Midbrain (tissue), 1 donor: Measurements from ENCODE around the gene LRPAP1.
"Not testable (repeated sequence)": the region's sequence is repeated elsewhere in the genome, so short reads cannot be mapped to it uniquely, and the experiment has no call there.

Experiments
- DNase-seq: peaks from one replicate; lab custom pipeline; 2025; lab: John Stamatoyannopoulos, UW

The LRPAP1 gene, protein sequence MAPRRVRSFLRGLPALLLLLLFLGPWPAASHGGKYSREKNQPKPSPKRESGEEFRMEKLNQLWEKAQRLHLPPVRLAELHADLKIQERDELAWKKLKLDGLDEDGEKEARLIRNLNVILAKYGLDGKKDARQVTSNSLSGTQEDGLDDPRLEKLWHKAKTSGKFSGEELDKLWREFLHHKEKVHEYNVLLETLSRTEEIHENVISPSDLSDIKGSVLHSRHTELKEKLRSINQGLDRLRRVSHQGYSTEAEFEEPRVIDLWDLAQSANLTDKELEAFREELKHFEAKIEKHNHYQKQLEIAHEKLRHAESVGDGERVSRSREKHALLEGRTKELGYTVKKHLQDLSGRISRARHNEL

DNA sequence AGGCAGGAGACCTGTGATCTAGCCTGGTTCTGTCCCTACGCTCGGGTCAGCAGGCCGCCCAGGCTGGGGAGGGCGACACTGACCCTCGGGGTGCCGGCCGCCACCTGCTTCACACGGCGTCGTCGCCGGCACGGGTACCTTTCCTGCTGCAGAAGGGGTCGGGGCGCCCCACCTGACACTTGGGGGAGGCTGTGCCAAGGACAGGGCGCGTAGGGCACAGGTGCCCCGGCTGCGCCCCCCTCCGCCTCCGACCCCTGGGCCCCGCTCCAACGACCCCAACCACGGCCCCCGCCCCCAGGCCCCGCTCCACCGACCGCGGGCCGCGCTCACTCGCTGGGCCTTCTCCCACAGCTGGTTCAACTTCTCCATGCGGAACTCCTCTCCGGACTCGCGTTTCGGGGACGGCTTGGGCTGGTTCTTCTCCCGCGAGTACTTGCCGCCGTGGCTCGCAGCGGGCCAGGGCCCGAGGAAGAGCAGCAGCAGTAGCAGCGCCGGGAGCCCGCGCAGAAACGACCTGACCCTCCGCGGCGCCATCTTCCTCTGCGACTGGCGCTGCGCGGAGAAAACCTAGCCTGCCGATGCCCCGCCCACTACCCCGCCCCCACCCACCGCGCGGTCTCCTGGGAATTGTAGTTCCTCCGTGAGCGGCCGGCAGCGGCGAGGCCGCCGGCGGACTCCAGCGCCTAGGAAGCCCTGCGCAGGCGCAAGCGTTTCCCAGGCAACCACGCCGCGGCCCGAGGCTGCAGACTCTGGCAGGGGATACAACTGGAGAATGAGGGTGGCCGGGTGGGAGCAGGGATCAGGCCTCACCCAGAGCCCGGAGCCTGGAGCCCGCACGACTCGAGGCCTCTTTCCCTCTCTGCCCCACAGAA lies at the start of gene LRPAP1:
Gene LRPAP1, minus strand, starts transcription at position 544 of the 872 bp plus-strand sequence. Its CDS starts 10 bp downstream, at position 534.
- peak; percentile 97 for DNase-seq

- not testable (repeated sequence) for DNase-seq
Observed at GRCh38 chr4:3581334-3582090, 49.3 kb upstream of the LRPAP1 start.

- not testable (repeated sequence) for DNase-seq
Observed at GRCh38 chr4:3580859-3581258, 48.6 kb upstream of the LRPAP1 start.

DNA sequence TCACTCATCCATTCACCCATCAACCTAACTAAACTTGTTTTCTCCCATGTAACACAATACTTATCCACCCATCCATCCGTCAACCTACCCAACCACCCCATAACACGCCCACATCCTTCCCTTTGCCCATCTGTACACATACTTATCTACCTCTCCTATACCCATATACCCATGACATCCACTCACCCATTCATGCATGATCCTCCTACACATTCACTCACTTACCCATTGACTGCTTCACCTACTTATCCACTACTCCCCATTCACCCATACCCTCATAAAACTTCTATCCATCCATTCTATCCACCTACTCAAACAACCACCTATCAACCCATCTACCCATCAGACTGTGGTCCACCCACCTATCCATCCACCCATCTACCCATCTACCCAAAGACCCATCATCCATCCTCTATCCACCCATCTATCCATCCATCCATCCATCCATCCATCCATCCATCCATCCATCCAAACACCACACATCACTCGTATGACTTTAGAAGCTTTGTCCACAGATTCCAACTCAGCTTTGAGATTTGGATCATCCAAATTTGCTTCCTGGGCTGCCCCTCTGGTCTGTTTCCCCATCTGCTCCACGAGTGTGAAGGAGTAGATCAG lies 46.4 kb upstream of the LRPAP1 start:
- DNase-seq, result not testable (repeated sequence)

DNA sequence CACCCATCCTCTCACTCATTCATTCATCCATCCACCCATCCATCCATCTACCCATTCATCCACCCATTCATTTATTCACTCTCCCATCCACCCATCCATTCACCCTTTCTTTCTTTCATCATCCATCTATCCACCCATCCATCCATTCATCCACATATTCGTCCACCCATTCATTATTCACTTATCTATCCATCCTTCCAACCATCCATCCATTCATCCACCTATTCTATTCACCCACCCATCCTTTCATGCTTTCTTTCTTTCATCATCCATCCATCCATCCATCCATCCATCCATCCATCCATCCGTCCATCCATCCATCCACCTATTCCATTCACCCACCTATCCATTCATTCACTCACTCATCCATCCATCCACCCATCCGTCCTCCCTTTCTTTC lies 45.8 kb upstream of the LRPAP1 start:
- DNase-seq, result not testable (repeated sequence)

GRCh38 chr4:3577208-3577892 lies 45.1 kb upstream of the LRPAP1 start:
- not testable (repeated sequence) for DNase-seq

DNA sequence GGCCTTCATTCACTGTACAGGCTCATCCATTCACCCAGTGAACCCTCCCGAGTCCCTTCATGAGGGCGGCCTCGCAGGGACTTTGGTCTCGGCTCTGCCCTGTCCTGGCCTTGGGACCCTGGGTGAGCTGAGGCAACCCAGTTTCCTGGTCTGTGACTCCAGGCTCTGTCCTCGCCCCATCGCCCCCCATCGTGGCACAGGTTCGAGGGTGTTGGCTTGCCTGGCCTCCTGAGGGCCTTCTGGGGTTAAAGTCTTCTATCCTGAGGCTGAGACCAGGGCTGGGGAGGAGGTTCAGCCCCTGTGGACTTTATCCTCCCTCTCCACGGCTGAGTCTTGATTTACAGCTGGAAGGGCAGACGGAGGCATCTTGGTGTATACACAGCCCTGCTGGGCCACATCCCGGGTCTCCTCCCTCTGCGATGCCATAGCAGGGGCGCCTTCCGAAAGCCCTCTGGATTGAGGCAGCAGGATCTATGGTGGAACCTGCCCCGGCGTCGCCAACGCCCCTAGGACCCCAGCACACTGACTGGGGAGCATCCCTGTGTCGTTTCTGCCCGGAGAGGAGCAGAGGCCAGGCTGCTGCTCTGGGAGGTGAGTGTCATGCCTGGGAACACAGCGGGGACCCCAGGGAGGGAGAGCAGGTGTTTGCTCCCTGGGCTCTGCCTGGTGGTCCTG lies 44.4 kb upstream of the LRPAP1 start:
- not testable (repeated sequence) for DNase-seq

GRCh38 chr4:3575426-3576369 lies 43.5 kb upstream of the LRPAP1 start:
- DNase-seq, result not testable (repeated sequence)

DNA sequence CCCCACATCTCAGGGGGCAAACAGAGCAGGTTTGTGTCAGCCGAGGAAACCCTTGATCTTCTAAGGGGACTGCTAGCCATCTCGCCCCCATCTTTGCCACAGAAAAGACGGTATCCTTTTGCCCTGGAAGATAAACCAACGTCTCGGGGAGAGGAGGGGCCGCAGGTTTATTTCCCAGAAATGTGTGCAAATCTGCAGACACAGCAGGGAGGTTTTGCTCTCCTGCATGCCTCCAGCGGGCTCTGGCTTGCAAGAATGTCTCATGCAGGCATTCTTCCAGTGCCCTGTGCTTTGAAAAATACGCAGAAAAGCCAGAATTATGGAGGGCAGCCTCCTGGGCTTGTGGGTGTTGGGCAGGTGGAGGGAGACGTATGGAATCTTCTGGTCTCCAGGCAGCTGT lies 42.6 kb upstream of the LRPAP1 start:
- not testable (repeated sequence) for DNase-seq

GRCh38 chr4:3574346-3574745 lies 42.1 kb upstream of the LRPAP1 start:
- not testable (repeated sequence) for DNase-seq

- no peak for DNase-seq
Observed at GRCh38 chr4:3573131-3573530, 40.9 kb upstream of the LRPAP1 start.

DNA sequence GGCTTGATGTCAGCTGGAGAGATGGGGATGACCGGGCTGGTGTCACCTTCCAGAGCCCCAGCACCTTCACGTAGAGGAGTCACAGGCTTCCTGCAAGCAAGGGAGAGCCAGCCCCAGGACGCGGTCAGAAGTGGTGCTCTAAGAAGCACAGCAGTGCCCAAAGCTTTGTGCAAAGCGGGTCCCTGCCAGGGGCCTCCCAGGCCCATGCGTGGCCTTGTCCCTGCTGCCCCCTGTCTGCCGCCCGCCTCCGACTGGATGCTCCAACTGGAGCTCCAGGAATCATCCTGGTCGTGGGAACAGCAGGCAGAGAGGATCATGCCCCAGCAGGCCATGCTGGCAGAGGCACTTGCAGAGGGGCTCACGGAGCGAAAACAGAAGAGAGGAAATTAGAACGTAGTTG lies 40.1 kb upstream of the LRPAP1 start:
- DNase-seq, result no peak

DNA sequence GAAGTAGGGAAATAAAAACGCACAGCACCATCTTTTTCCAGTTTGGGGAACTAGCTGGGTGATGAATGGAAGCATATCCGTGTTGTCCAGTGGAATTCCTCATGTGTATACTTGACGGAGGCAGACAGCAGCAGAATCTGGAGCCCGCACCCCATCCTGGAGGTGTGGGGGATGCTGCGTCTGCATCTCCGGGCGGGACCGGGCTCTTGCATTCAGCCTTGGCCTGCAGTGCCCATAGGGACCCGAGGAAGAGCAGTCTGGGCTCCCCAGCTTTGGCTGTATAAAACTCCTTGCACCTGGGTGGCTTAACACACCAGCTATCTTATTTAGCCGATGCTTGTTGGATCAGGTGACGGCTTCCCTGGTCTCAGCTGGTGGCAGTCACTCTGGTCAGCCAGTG lies 39.7 kb upstream of the LRPAP1 start:
- DNase-seq, result no peak

DNA sequence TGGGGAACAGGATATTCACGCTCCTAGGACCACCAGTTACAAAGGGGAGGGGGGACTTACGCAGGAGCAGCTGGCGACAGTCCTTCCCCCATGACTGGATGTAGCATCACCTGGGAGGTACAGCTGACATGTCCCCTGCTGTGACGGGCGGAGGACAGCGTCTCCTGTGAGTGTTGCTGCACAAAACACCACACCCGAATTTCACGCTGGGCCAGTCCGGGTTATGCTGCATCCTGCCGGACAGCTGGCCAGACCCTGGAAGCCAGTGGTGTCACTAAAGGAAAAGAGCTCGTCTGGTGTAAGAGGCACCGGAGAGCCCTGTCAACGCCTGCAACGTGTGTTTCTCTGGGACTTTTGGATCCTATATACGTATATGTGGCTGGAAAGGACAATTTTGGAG lies 38.7 kb upstream of the LRPAP1 start:
- DNase-seq, result not testable (repeated sequence)

- DNase-seq, result not testable (repeated sequence)
Observed at GRCh38 chr4:3569611-3570010, 37.4 kb upstream of the LRPAP1 start.

- not testable (repeated sequence) for DNase-seq
Observed at GRCh38 chr4:3566701-3567100, 34.5 kb upstream of the LRPAP1 start.

DNA sequence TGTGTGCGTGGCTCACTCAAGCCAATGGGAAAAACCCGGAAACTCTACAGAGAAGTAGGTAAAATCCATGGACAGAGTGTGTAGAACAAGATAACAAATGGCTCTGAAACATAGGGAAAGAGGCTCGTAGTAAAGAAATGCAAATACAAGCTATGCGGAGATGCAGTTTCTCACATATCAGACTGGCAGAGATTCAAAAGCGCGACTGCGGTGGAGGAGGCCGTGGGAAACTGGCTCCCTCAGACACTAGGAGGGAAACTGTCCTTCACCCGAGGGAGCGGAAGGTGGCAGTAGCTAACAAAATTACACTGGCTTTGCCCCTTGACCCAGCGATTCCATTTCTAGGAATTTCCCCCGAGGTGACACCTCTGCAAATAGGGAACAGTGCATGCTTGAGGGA lies 34.1 kb upstream of the LRPAP1 start:
- not testable (repeated sequence) for DNase-seq

- not testable (repeated sequence) for DNase-seq
Observed at GRCh38 chr4:3564948-3565347, 32.7 kb upstream of the LRPAP1 start.

DNA sequence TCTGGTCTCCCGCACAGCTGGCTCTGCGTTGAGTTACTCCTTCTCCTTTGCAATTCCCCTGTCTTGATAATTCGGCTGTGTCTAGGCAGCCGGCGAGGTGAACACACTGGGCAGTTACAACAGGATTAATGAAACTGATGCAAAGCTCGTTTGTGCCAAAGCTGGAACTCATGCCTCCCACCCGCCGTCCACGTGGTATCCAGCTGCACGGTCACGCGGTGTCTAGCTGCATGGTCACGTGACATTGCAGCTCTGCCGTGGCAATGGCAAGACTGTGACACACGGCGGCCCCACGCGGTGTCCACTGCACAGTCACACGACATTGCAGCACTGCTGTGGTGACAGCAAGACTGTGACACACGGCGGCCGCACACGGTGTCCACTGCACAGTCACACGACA lies 31.2 kb upstream of the LRPAP1 start:
- no peak for DNase-seq
